LNCaP clone FGC (cell line): ENCODE data around the gene LYSMD1.

ENCODE experiments used
- DNase-seq: peaks from one replicate; pipeline ENCODE4 v3.0.0-alpha.2; 2011; ENCODE audit warnings: low read depth
- H3K4me3 ChIP-seq: 2 replicates; pipeline ENCODE4 v1.5.1; 2011; ENCODE audit warnings: mild to moderate bottlenecking, low read depth, low read length, control low read depth
- TF ChIP-seq, protein P1 (sequence below): IDR thresholded peaks from 2 replicates; pipeline ENCODE4 v1.5.1; 2012; ENCODE audit warnings: mild to moderate bottlenecking; ENCODE audit not compliant: control insufficient read depth, insufficient read depth; ENCODE audit errors: extremely low read depth

The LYSMD1 gene

GRCh38 chr1:151130987-151131586, 34.6 kb downstream of the LYSMD1 start:
- TF ChIP-seq, protein P1, sequence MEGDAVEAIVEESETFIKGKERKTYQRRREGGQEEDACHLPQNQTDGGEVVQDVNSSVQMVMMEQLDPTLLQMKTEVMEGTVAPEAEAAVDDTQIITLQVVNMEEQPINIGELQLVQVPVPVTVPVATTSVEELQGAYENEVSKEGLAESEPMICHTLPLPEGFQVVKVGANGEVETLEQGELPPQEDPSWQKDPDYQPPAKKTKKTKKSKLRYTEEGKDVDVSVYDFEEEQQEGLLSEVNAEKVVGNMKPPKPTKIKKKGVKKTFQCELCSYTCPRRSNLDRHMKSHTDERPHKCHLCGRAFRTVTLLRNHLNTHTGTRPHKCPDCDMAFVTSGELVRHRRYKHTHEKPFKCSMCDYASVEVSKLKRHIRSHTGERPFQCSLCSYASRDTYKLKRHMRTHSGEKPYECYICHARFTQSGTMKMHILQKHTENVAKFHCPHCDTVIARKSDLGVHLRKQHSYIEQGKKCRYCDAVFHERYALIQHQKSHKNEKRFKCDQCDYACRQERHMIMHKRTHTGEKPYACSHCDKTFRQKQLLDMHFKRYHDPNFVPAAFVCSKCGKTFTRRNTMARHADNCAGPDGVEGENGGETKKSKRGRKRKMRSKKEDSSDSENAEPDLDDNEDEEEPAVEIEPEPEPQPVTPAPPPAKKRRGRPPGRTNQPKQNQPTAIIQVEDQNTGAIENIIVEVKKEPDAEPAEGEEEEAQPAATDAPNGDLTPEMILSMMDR = no peak
- no peak for DNase-seq
- no peak overlapping the region for H3K4me3 ChIP-seq

DNA sequence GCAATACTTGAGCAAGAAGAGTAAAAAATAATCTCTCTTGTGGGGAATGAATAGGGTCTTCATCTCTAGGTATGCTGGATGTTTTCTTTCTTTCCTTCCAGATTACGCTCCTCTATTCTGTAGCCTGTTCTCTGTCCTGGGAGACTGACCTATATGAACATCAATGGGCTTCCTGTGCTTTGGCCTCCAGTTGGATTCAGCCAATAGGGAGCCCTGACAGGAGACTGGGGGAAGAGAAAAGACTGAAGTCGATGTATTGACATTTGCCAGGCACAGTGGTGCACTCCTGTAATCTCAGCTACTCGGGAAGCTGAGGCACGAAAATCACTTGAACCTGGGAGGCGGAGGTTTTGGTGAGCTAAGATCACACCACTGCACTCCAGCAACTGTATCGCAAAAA, 36.9 kb downstream of the LYSMD1 start:
- no peak overlapping the region for H3K4me3 ChIP-seq
- no peak for DNase-seq
- TF ChIP-seq, protein P1 = no peak

DNA sequence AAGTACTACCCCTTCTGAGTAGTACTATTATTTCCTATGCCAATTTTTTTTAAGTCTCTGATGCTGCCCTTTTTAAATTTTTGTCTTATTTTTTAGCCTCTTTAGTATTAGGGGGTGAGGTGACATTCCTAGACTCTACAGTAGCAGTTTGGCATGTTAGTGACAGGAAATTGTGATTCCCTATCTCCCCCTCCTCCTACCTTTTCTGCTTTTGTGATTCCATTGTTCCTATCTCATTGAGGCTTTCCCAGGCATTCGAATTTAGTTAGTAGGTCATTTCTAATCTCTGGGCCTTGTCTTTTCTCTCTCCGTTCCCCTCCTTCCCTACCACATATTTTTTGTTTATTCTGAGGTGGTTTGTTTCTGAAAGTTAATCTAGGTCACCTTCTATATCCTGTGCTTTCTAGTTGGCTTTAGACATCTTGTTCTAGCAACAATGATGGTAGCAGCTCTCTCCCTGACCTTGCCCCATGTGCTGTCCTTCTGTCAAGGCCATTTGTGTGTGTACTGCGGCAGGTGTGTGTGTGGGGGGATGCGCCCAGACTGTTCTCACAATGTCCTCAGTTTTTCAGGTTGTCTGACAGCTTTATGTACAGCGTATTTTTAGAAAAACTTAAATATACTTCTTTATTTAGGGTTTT, 40.8 kb downstream of the LYSMD1 start:
- H3K4me3 ChIP-seq = no peak overlapping the region
- TF ChIP-seq, protein P1 = no peak
- no peak for DNase-seq

- TF ChIP-seq, protein P1 = no peak
- H3K4me3 ChIP-seq = no peak overlapping the region
- DNase-seq = no peak
These were observed 51.8 kb downstream of the LYSMD1 start for GRCh38 chr1:151113877-151114276.
